Stimulated activated CD8-positive, alpha-beta memory T cell treated with anti-CD3 and anti-CD28 coated beads, Interleukin-12 subunit alpha, Interleukin-12 subunit beta, amount 100 ng/mL, for 24 hours (primary cell): ENCODE results near the gene CDHR5.

ENCODE experiments used
- DNase-seq: peaks from one replicate; pipeline ENCODE4 v3.0.0-alpha.2; 2020; ENCODE audit errors: extremely low read depth

The CDHR5 gene

GRCh38 chr11:568306-569157 lies 56.2 kb downstream of the CDHR5 start:
- DNase-seq: peak; percentile 82

- no peak for DNase-seq
Observed at GRCh38 chr11:567629-568292, 57.0 kb downstream of the CDHR5 start.

- DNase-seq: no peak
Observed at GRCh38 chr11:567011-567628, 57.6 kb downstream of the CDHR5 start.
